Measurements from ENCODE around the gene PECR.
A peak's percentile ranks its signal among the peaks of the same experiment; 100 is the strongest.

PECR gene

DNA sequence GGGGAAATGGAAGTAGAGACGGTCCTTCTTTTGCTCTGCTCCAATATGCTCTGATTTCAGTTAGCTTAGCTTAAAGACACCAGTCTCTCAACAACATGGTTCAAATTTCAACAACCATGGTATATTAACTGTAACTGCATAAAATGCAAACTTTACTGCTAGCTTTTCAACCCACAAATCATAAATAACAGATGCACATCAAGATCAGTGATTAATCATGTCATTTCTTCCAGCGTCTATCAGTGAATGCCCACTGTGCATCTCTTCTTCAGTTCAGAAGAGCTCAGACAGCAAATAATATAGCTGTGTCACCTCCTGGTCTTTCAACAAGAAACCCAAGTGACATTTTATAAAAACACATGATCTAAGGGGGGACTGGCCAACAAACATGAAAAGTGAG is 12.6 kb downstream of the PECR start:
- DNase-seq: no peak

DNA sequence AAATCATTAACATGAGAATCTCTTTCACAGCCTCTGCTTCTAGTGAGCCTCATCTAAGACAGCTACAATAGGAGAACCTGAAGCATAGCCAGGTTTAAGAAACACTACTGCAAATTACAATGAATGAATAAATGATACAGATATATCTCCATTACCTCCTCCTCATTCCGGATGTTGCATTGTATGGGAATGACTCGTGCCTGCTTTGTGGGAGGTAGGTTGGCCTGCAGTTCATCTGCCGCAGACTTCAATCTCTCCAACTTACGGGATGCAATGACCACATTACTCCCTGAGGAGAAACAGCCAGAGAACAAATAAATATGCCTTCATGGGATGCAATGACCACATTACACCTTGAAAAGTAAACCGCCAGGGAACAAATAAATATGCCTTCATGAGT is 15.4 kb downstream of the PECR start:
- DNase-seq: no peak

DNA sequence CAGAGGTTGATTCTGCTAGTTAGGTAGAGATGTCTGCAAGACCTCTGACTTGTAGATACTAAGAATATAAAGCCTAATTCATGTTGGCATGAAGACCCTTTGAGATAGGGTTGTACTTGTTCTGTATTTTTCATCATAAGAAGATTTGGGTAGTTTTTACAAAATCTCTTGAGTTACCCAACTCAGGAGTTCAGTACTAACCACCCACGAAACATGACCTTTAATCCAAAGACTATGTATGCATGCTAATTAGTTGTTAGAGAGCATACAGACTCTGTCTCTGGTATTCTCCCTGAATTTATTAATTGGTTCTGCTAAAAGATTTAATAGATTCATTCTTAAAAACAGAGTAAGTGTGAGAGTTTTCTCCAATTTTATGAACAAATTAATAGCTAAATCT is 16.9 kb downstream of the PECR start:
- DNase-seq: no peak

DNA sequence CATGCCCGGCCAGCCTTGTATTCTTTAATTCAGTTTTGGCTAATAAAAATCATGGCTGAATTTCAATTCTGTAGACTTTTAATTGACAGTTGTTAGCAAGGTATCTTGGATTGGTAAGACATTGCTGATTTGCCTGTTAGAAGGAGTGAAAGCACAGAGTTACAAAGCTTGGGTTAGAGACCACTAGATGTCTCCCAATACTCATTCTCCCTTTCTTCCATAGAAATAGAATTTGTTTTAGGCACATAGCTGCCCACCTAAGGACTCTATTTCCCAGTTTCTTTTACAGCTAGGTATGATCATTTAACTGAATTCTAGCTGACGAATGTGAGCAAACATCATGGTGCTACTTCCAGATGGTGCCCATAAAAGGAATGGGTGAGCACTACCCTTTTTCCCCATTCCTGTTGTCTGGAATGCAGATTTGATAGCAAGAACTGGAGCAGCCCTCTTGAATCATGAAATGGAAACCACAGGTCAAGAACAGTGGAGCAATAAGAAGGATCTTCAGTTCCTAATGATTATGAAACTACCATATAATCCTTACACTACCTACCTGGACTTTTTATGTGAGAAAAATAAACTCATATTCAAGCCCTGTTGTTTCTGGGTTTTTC is 17.5 kb downstream of the PECR start:
- DNase-seq: no peak

DNA sequence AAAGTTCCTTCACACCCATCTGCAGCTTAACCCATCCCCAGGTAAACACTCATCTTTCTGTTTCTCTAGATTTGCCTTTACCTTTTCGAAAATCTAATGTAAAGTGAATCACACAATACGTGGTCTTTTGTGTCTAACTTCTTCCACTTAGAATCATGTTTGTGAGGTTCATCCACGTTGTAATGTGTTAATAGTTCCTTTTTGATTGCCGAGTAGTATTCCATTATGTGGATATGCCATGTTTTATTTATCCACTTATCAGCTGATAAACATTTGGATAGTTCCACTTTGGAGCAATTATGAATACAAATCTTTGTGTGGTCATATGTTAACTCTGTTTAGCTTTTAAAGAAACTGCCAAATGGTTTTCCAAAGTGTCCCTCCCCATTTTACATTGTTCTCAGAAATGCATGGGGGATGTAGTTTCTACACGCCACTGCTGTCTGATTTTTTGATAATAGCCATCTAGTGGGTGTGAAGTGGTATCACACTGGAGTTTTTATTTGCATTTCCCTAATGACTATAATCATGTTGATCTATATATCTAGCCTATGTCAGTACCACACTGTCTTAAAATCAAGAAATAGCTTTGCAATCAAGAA is 22.3 kb downstream of the PECR start:
- no peak for DNase-seq

DNA sequence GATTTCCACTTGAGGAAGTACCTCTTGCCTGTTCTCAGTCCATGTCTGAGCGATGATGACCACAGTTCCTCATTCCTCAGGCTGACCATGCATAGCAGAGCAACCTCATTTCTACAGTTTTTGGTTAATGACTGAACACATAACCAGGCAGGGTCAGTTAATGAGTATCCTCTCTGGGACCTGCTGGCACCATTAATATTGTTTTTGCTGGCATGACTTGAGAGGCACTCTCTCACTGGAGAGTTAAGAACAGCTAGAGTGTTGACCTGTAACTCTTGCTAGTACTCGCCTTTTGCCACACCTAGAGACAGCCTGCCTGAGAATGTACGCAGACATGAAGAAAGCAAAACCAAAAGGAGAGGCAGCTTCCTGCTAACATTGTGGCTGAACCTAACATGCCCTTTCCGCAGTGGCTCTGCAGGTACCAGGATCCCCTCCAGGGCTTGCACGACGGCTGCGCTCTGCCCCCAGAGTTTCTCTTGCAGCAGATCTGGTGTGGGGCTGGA is 23.9 kb downstream of the PECR start:
- DNase-seq: peak; percentile 31 to 51

DNA sequence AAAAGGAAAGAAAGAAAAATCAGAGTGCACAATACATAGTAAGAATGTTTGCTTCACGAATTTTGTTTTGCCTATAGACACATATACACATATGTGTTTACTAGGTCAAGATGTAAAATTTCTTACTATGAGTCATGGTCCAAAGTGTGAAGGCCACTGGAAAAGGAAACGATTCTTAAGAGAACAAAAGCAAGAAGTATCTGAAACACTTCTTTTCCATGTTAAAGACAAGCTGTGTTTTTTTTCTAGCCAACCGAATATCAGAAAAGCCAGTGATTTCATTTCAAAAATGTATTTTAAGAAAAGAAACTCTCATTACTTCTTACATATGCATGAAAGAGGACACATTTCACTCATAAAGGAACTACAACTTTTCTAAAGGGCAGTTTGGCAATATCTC is 24.9 kb downstream of the PECR start:
- DNase-seq: no peak

DNA sequence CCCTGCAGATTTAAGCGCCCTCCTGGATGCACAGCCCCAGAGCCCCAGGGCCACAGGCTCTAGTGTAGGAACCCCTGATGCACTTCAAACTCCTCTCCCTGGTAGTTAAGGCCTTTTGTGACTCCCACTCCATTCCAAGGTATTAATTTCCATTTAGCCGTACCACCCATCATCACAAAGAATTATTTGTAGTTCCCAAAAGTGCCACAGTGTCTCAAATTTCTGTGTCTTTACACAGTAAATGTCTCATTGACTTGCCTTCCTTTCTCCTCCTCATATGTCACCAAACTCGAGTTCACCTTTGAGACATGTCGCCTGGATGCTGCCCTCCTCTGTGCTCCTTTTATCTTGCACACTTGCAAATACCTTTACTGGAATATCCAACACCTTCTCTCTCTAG is 25.9 kb downstream of the PECR start:
- DNase-seq: no peak

DNA sequence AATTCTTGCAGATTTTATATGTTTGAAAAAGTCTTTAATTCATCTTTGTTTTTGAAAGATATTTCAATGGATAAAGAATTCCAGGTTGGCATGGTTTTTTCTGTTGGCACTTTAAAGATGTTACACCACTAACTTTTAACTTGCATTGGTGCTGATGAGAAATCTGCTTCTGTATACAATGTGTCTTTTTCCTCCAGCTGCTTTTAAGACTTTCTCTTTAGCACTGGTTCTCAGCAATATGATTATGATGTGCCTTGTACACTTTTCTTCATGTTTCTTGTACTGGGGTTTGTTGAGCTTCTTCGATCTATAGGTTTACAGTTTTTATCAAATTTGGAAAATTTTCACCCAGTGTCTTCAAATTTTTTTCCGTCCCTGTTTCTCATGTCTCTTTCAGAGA is 29.2 kb downstream of the PECR start:
- DNase-seq: no peak

DNA sequence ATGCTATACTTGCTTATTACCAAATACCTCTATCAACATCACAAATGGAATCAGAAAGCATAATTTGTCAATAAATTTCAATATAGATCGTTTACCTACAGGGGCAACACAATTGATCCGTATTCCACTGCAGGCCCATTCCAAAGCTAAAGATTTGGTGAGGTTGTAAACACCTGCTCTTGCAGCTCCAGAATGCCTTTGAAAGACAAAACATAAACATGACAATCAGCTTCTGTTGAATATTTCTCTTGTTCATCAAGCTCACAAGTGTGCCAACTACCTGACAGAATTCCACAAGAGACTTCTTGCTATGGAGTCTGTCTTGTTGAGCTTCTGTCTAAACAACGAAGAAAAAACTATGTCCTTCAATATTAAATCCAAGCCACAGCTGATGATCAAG is 30.3 kb downstream of the PECR start:
- DNase-seq: no peak

DNA sequence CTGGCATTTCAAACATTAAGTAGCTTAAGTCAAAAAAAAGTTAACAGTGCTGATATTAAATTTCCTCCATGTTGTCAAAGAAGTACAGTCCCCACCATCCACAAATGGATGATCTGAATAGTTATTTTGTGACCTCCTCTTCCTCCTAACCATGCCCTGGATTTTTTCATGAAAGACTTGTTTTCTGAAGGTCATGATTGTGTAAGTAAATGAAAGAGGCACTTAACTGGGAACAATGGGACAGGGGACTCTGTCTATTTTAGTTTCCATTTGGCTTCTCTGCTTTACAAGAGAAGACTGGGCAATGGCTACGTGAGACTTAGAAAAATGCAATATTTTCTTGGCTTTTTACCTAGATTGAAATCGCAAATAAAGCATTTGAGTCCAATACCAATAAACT is 32.2 kb downstream of the PECR start:
- no peak for DNase-seq

DNA sequence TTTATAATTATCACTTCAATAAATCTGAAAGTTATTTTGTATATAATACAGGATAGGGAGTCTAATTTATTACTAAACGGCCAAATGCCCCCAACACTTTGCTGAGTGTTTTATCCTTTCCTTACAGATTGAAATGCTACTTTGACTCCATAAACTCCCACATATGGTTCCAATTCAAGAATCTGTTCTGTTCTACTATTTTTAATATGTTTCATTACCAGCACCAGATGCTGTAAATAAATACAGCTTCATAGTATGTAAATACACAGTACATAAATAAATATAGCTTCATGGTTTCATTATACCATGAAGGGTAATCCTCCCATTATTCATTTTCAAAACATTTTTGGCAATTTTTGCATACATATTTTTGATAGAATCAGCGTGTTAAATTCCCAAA is 34.2 kb downstream of the PECR start:
- no peak for DNase-seq

DNA sequence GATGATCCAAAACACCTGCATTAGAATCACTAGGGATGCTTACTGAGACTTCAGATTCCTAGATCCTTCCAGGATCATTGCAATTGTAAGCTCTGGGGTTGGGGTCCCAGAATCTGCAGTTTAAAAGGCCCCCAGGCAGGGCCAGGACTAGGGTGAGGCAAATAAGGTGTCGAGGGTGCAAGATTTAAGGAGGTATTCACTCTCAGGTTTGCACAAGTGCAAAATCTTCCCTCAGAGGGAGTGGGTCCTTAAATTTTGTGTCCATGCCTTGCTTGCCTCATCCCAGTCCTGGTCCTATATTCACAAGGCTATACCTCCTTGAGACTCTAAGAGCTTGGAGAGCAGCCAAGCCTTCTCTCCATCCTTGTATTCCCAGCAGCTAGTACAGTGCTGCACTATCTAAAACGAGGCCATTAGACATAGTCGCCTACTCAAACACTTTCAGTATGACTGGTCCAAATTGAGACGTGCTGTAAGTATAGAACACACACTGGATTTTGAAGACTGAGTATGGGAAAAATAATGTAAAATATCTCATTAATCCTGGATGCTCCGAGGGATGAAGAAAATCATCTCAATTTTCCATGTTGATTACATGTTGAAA is 36.6 kb downstream of the PECR start:
- no peak for DNase-seq

DNA sequence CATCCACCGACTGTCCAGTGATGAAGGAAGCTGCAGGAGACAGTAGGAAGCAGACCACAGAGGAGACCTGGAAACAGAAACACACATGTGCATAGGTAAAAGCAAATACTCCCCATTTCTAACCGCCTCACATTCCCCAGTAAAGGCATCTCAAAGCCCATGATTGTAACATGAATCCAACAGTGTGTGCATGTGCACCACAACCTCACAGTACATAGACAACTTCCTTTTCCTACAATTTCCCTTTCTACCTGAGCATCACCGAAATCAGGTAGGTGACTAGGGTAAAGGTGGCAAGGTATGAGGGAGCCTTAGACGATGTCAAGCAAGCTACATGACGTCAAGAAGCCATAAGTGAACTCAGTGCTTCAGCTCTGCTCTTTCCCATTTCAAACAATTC is 37.7 kb downstream of the PECR start:
- DNase-seq: no peak

DNA sequence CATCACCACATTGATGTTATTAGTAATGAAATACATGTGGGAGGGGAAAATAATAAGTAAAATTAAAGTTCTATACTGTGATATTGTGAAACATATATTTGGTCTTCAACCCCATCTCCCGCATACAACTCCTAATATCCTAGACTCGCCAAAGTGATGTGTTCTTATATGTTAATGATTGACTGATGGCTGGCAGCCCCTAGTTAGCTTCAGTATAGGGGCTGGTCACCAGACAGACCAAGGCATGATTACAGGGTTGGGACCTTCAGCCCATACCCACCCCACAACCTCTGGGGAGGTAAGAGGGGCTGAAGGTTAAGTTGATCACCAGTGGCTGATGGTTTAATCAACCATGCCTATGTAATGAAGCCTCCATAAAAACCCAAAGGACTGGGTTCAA is 40.2 kb downstream of the PECR start:
- DNase-seq: no peak

DNA sequence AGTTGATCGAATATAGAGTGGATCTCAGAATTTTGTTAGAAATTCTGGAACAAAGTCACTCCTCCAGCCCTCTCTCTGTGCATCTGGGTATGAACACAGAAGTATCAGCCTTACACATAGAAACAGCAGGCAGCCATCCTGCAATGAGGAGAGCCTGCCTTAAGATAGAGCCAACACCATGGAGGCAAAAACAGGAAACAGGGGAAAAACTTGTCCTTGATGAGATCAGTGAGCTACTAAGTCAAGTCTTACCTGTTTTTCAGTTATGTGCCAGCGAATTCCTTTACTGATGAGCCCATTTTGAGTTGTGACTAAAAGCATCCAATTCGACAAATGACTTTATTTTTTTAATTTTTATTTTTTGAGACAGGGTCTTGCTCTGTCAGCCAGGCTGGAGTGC is 41.7 kb downstream of the PECR start:
- DNase-seq: no peak

DNA sequence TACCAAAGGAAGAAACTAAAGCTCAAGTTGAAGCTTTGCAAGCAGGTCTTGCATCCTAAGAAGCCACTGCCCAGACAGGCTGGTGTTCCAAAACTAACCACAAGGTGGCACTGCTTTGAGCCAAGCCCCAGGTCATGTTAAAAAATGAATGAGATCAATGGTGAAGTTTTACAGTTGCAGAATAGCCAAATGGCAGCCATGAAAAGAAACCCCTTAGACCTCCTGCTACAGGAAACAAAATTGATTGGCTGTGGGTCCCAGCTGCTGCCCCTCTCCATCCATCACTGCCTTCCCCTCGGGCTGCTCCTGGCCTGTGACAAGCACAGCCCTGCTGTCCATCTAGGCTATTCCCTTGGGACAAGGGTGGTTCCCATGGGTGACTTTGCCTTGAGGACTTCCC is 47.5 kb downstream of the PECR start:
- DNase-seq: peak; percentile 66 to 75

DNA sequence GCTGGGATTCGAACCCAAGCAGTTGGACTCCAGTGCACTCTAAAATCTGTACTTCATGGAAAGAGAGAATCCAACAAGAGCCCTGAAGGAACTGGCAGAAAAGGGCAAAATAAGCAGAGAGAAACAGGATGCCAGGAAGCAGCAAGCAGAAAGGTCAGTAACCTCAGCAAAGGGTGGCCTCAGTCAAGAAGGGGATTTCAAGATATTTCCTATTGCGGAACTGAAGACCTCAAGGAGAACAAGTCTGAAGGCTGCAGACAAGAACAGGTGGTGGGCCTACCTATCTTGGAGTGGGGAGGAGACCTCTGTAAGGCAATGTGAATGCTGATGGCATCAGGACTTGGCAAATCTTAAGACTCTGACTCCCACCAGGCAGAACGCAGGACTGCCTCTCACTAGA is 48.2 kb downstream of the PECR start:
- DNase-seq: no peak

DNA sequence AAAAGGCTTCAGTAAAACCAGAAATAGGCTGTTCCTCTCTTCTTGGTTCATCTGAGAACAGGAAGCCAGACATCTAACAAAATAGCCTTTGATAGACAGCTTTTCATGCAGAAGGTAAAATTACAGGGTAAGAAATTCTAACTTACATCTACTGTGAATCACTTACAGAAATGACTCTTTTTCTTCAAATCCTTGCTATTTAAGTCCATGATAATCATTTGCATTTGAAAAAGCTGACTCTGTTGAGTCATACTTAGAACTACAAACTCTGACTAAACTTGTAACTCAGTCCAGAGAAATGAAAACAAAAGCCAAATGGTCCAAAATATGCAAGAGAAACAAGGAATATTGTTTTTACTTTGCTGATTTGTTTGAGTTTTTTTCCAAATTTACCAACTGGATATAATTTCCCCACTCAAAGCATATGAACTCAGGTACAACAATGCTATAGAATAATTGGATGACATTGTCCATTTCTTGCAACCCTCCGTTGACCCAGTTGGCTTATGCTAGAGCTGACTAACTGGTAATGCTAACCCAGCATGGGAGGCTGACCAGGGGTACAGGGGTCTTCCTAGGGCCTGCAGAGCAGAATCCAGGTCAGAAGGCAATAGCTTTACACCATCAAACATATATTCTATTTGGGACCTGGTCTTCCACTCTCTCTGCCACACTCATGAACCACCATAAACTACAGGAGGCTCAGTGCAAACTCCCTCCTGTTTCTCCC is 49.5 kb downstream of the PECR start:
- DNase-seq: no peak

DNA sequence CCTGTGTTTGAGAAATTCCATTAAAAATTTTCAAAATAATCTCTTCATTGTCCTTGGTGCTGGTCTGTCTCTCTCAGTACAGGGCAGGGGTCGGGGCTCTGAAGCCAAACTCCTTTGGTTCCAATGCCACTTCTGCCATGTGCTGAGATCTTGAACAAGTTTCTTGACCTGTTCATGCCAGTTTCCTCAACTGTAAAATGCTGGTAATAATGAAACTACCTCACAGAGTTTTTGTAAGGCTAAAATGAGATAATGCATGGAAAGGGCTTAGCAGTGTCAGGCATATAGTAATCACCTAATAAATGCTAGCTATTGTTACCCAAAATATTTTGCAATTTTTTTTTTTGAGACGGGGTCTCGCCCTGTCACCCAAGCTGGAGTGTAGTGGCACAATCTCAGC is 51.4 kb downstream of the PECR start:
- DNase-seq: no peak

DNA sequence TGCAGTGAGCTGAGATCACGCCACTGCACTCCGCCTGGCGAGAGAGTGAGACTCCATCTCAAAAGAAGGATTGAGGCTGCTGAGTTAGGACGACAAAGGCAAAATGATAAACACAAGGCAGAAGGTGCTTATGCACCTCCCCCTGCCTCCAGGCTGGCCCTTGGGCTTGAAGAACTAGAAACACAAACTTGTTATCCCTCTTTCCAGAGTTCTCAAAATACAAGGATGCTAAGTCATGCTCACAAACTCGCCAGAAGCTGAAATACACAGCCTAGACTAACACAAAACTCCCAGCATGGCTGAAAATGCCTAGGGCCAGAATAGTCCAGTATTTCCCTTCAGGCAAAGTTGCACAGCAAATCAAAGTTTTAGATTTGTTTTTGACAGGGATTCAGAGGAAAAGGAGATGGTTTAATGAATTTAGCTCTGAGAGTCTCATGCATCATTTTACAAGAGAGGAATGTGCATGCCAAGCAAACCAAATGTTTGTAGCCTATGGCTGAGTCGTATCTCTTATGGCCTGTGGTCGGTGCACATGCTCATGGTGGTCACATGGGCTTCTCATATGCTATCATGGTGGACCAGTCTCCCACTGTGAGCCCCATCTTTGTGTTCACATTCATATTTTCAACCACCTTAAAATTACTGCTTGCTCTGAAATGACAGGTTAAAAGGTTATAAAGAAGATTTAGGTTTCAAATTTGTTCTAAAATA is 52.0 kb downstream of the PECR start:
- no peak for DNase-seq

DNA sequence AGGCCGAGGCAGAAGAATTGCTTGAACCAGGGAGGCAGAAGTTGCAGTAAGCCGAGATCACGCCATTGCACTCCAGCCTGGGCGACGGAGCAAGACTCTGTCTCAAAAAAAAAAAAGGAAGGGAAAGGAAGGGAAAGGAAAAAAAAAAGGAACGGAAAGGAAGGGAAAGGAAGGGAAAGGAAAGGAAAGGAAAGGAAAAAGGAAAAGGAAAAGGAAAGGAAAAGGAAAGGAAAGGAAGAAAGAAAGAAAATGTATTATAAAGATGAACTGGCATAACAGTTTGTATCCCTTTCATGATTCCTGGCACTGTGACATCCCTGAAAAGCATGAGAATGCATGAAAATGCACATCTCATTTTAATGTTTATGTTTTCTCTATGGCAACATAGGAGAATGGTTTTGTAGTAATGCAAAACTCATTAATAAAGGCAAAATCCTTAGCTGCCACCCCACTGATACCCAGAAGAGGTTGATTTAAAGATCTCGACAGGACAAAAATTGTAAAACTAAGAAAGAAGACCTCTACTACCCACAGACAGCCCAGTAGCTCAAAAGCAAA is 56.8 kb downstream of the PECR start:
- no peak for DNase-seq

DNA sequence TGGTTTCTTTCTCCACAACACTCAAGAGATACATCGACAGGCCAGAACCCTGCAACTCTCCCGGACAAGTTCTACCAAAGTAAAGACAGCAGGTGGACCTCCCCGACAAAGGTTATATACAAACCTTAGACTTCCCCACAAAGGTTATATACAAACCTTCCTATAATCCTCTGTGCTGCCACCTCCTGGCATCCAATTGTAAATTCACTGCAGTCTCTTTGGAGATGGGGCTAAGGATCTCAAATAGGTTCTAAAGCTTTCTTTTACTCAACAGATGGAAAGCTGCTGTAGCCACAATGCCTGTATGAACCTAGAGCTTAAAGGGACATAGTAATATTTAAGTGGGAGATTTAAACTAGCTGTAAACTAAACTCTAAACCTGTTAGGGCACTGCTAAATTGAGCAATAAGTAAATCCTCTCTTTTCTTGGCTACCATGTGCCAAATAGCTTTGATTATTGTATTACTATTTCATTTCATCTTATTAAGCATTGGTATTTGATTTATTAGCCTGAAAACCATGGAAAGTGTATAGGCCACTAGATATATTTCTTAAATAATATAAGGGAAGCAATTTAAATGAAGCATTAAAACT is 58.5 kb downstream of the PECR start:
- DNase-seq: peak; percentile 20 to 40
